Measurements from ENCODE around the gene LEF1. TPM values are rescaled to one million over a fixed set of nuclear protein-coding genes. Genes with fewer than 3 reads are reported as not detected.
A peak's percentile ranks its signal among the peaks of the same experiment; 100 is the strongest.

Gene LEF1
- total RNA-seq, 1 donor from 2014 or later, result 76.6 TPM

- H3K36me3 Mint-ChIP-seq, result peaks cover 2% of the 10 kb centered on the region
- DNase-seq (ENCODE audit: low spot score in 2 of 2, unreplicated experiment in 2 of 2), result no peak
- TF ChIP-seq CTCF (IDR thresholded peaks at IDR 0.05; ENCODE audit: unreplicated experiment), result no peak
- H3K27me3 Mint-ChIP-seq (ENCODE audit: low read depth), result no peaks in the 10 kb centered on the region
- peaks cover 43% of the 10 kb centered on the region for H3K4me1 Mint-ChIP-seq
- no peak overlapping the region for H3K4me3 Mint-ChIP-seq
- H3K27ac Mint-ChIP-seq, result no peak overlapping the region
- H3K9me3 Mint-ChIP-seq, result no peaks in the 10 kb centered on the region
Observed at GRCh38 chr4:108107729-108108382, 60.9 kb downstream of the LEF1 start.

GRCh38 chr4:108107101-108107500, 61.6 kb downstream of the LEF1 start:
- no peaks in the 10 kb centered on the region for H3K27me3 Mint-ChIP-seq (ENCODE audit: low read depth)
- no peak for TF ChIP-seq CTCF (IDR thresholded peaks at IDR 0.05; ENCODE audit: unreplicated experiment)
- peaks cover 43% of the 10 kb centered on the region for H3K4me1 Mint-ChIP-seq
- no peaks in the 10 kb centered on the region for H3K9me3 Mint-ChIP-seq
- no peak for DNase-seq (ENCODE audit: low spot score in 2 of 2, unreplicated experiment in 2 of 2)
- H3K27ac Mint-ChIP-seq, result no peak overlapping the region
- H3K36me3 Mint-ChIP-seq, result peaks cover 2% of the 10 kb centered on the region
- H3K4me3 Mint-ChIP-seq, result no peak overlapping the region

GRCh38 chr4:108106186-108106585, 62.5 kb downstream of the LEF1 start:
- H3K4me1 Mint-ChIP-seq, result peaks cover 51% of the 10 kb centered on the region
- no peak for DNase-seq (ENCODE audit: low spot score in 2 of 2, unreplicated experiment in 2 of 2)
- no peak overlapping the region for H3K4me3 Mint-ChIP-seq
- H3K27me3 Mint-ChIP-seq (ENCODE audit: low read depth), result no peaks in the 10 kb centered on the region
- no peaks in the 10 kb centered on the region for H3K9me3 Mint-ChIP-seq
- no peak for TF ChIP-seq CTCF (IDR thresholded peaks at IDR 0.05; ENCODE audit: unreplicated experiment)
- no peak overlapping the region for H3K27ac Mint-ChIP-seq
- H3K36me3 Mint-ChIP-seq, result peaks cover 2% of the 10 kb centered on the region

- no peak for TF ChIP-seq CTCF (IDR thresholded peaks at IDR 0.05; ENCODE audit: unreplicated experiment)
- peaks cover 2% of the 10 kb centered on the region for H3K36me3 Mint-ChIP-seq
- peak overlapping the region; percentile 77 for H3K27ac Mint-ChIP-seq
- H3K9me3 Mint-ChIP-seq, result no peaks in the 10 kb centered on the region
- DNase-seq (ENCODE audit: low spot score in 2 of 2, unreplicated experiment in 2 of 2), result no peak
- no peak overlapping the region for H3K4me3 Mint-ChIP-seq
- no peaks in the 10 kb centered on the region for H3K27me3 Mint-ChIP-seq (ENCODE audit: low read depth)
- peaks cover 32% of the 10 kb centered on the region for H3K4me1 Mint-ChIP-seq
Observed at GRCh38 chr4:108103099-108103862, 65.5 kb downstream of the LEF1 start.

- DNase-seq (ENCODE audit: low spot score in 2 of 2, unreplicated experiment in 2 of 2), result no peak
- Mint-ChIP-seq H3K4me1 (peaks cover 27% of the 10 kb centered on the region), H3K9me3 (no peaks in the 10 kb centered on the region), H3K4me3 (no peak overlapping the region), H3K27me3 (ENCODE audit: low read depth) (no peaks in the 10 kb centered on the region), H3K36me3 (peaks cover 2% of the 10 kb centered on the region), H3K27ac (no peak overlapping the region)
- no peak for TF ChIP-seq CTCF (IDR thresholded peaks at IDR 0.05; ENCODE audit: unreplicated experiment)
Observed at GRCh38 chr4:108100827-108101226, 67.9 kb downstream of the LEF1 start.

Data from mesothelial cell of epicardium (in vitro differentiated cells).